Measurements from ENCODE around the gene RNF182.

The RNF182 gene

DNA sequence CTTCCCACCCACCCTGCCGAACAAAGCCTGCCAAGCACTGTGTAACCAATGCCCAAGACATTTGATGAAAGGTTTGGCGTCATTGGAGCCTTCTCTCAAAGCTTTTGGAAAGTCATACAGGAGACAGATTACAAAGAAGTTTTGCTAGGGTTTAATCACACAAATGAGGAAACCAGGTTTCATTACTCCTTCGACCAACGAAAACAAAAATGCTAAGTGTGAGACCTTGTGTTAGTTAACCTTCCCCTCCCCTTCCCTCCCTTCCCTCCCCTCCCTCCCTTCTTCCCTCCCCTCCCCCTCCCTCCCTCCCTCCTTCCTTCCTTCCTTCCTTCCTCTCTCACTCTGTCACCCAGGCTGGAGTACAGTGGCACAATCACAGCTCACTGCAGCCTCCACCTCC is 96.7 kb downstream of the RNF182 start:
- Mint-ChIP-seq H3K27me3 (peaks cover 24% of the 10 kb centered on the region), H3K4me1 (no peaks in the 10 kb centered on the region), H3K9me3 (no peaks in the 10 kb centered on the region), H3K27ac (no peak overlapping the region), H3K4me3 (no peak overlapping the region)
- DNase-seq: no peak
- ATAC-seq: no peak

- DNase-seq (no peak), ATAC-seq (no peak)
- Mint-ChIP-seq H3K27ac (no peak overlapping the region), H3K9me3 (no peaks in the 10 kb centered on the region), H3K27me3 (peaks cover 35% of the 10 kb centered on the region), H3K4me1 (peaks cover 4% of the 10 kb centered on the region), H3K4me3 (no peak overlapping the region)
Observed at GRCh38 chr6:14022673-14023072, 97.9 kb downstream of the RNF182 start.

DNA sequence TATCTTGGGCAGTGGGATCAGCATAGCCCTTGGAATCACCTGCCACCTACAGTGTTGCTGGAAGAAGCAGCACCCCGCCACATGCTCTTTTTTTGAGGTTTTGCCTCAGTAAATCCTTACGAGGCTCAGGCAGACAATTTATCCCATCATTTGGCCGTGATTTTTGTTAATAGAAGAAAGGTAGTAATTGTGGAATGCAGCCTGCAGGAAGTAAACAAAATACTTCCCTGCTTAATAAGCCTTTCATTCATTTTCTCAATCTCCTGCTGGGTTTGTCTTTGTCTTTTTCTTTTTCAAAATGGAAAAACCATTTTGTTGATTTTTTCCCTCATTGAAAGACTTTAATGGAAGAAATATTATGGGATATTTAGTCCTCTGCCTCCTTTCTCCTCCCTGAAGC is 99.1 kb downstream of the RNF182 start:
- H3K9me3 Mint-ChIP-seq: no peaks in the 10 kb centered on the region
- peaks cover 35% of the 10 kb centered on the region for H3K27me3 Mint-ChIP-seq
- H3K4me3 Mint-ChIP-seq: no peak overlapping the region
- H3K4me1 Mint-ChIP-seq: peaks cover 4% of the 10 kb centered on the region
- no peak overlapping the region for H3K27ac Mint-ChIP-seq
- no peak for DNase-seq
- ATAC-seq: no peak

- no peak overlapping the region for H3K27ac Mint-ChIP-seq
- H3K27me3 Mint-ChIP-seq: peaks cover 43% of the 10 kb centered on the region
- no peak overlapping the region for H3K4me3 Mint-ChIP-seq
- DNase-seq (no peak), ATAC-seq (peak; percentile 37)
- peaks cover 4% of the 10 kb centered on the region for H3K4me1 Mint-ChIP-seq
- H3K9me3 Mint-ChIP-seq: no peaks in the 10 kb centered on the region
Observed at GRCh38 chr6:14025160-14025559, 100.4 kb downstream of the RNF182 start.

GRCh38 chr6:14026831-14027539 is 102.2 kb downstream of the RNF182 start:
- peaks cover 4% of the 10 kb centered on the region for H3K4me1 Mint-ChIP-seq
- peaks cover 50% of the 10 kb centered on the region for H3K27me3 Mint-ChIP-seq
- no peak overlapping the region for H3K4me3 Mint-ChIP-seq
- H3K9me3 Mint-ChIP-seq: no peaks in the 10 kb centered on the region
- ATAC-seq (no peak), DNase-seq (no peak)
- H3K27ac Mint-ChIP-seq: peak overlapping the region; percentile 2 to 19

DNA sequence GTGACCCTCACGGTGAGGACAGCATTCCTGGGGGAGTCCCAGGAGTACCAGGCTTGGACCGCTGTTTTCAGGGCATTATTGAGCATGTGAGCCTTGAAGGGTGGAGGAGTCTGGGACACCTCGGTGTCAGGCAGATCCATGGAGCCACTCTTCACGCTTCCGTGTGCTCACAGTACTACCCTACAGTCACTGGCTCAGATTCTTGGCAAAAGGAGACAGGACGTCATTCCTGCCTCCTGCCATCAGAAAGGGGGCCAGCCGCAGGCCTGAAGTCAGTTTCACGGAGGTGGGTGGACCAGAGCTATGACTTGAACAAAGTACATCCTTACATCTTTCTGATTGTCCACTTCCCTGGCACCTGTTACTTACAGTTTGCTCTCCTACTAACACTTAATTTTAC is 103.9 kb downstream of the RNF182 start:
- ATAC-seq (no peak), DNase-seq (no peak)
- Mint-ChIP-seq H3K4me1 (peaks cover 4% of the 10 kb centered on the region), H3K27me3 (peaks cover 54% of the 10 kb centered on the region), H3K27ac (no peak overlapping the region), H3K4me3 (no peak overlapping the region), H3K9me3 (no peaks in the 10 kb centered on the region)

DNA sequence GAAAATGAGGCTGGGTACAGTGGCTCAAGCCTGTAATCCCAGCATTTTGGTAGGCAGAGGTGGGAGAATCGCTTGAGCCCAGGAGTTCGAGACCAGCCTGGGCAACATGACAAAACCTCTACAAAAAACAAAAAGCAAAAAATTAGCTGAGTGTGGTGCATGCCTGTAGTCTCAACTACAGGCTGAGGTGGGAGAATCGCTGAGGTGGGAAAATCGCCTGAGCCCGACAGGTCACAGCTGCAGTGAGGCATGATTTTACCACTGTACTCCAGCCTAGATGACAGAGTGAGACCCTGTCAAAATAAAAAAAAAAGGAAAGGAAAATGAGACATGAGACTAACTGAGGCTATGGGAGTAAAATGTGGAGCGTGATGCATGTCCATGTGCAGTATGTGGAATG is 104.9 kb downstream of the RNF182 start:
- no peak overlapping the region for H3K27ac Mint-ChIP-seq
- no peak overlapping the region for H3K4me3 Mint-ChIP-seq
- ATAC-seq: no peak
- H3K27me3 Mint-ChIP-seq: peaks cover 55% of the 10 kb centered on the region
- no peaks in the 10 kb centered on the region for H3K9me3 Mint-ChIP-seq
- no peak for DNase-seq
- peaks cover 4% of the 10 kb centered on the region for H3K4me1 Mint-ChIP-seq

Data from stimulated activated naive CD8-positive, alpha-beta T cell treated with anti-CD3 and anti-CD28 coated beads, Interleukin-15, amount 100 ng/mL, for 72 hours (primary cell).